SK-N-SH (cell line): ENCODE measurements around the gene WWC2.

ENCODE experiments used
- CHD2 ChIP-seq: fragments of 150-350 bp; IDR thresholded peaks from 2 replicates; pipeline ENCODE4 v1.6.1; 2018; ENCODE audit warnings: low read length; ENCODE audit not compliant: partially characterized antibody
- CTCF ChIP-seq: fragments of 200-600 bp; sonication (generic); IDR thresholded peaks from 2 replicates; pipeline ENCODE4 v1.6.1; 2017; ENCODE audit warnings: antibody characterized with exemption, mild to moderate bottlenecking, moderate library complexity
- EZH2phosphoT487 ChIP-seq: fragments of 200-600 bp; sonication (generic); IDR thresholded peaks from 2 replicates; pipeline ENCODE4 v1.6.1; 2017; ENCODE audit warnings: low read depth, mixed run types, mild to moderate bottlenecking, antibody characterized with exemption, moderate library complexity, borderline replicate concordance
- MAX ChIP-seq: IDR thresholded peaks from 2 replicates; pipeline ENCODE4 v1.4.0; 2012; ENCODE audit warnings: low read depth
- RCOR1 ChIP-seq: fragments of 150-350 bp; IDR thresholded peaks from 2 replicates; pipeline ENCODE4 v1.6.1; 2017; ENCODE audit warnings: antibody characterized with exemption, low read length

- TF ChIP-seq RCOR1 (no peak), CTCF (no peak), CHD2 (no peak), EZH2phosphoT487 (no peak), MAX (no peak)
These were observed 142.2 kb downstream of the WWC2 start for GRCh38 chr4:183241322-183241640.
